Hematopoietic multipotent progenitor cell (in vitro differentiated cells): ENCODE measurements around the gene IL15RA. TPM values are rescaled to one million over a fixed set of nuclear protein-coding genes. Genes with fewer than 3 reads are reported as not detected.

ENCODE experiments used
- small RNA-seq: library from RNA; depleted of rRNA; stranded (forward); fragments of <200 nt; gene quantifications from one replicate; pipeline ENCODE3, GENCODE V24; 2012
- total RNA-seq: library from RNA; depleted of rRNA; stranded (reverse); fragments of >200 nt; gene quantifications from one replicate; pipeline ENCODE4 v1.2.3, GENCODE V29; 2012

Gene IL15RA
- total RNA-seq, 1 donor: 12.4 TPM

Small RNAs within 50 kb of the gene (small RNA-seq; reads per million reads assigned to genes)
- not detected for gene RF00397

Other genes starting within 250 kb of the IL15RA start
- 271 TPM for gene GDI2, start 164.1 kb downstream of the IL15RA start, total RNA-seq
- gene ANKRD16, start 87.7 kb downstream of the IL15RA start, total RNA-seq: 12.4 TPM
- 80.0 TPM for gene FBH1, start 87.3 kb downstream of the IL15RA start, total RNA-seq
- gene IL2RA, start 84.8 kb upstream of the IL15RA start, total RNA-seq: 4.0 TPM
- 21.0 TPM for gene RBM17, start 111.5 kb upstream of the IL15RA start, total RNA-seq
- 35.0 TPM for gene PFKFB3, start 225.4 kb upstream of the IL15RA start, total RNA-seq